HG02623 (cell line): Measurements from ENCODE around the gene ILRUN.
"Not testable (repeated sequence)": the region's sequence is repeated elsewhere in the genome, so short reads cannot be mapped to it uniquely, and the experiment has no call there.

ENCODE experiments used
- ATAC-seq: cut with Tn5 transposase; IDR thresholded peaks from one replicate; pipeline ENCODE4 v1.9.1; 2021; ENCODE audit warnings: moderate library complexity; ENCODE audit not compliant: unreplicated experiment

Gene ILRUN

GRCh38 chr6:34697904-34698559, 1.5 kb upstream of the ILRUN start:
- no peak for ATAC-seq

GRCh38 chr6:34697544-34697836, 923 bp upstream of the ILRUN start:
- ATAC-seq, result no peak

- peak; percentile 12 for ATAC-seq
These were observed 303 bp downstream of the ILRUN start for GRCh38 chr6:34696189-34696738.

GRCh38 chr6:34695729-34696188, 808 bp downstream of the ILRUN start:
- ATAC-seq, result no peak

- ATAC-seq, result no peak
These were observed 4.3 kb downstream of the ILRUN start for GRCh38 chr6:34692280-34692679.

- no peak for ATAC-seq
These were observed 6.8 kb downstream of the ILRUN start for GRCh38 chr6:34689742-34690141.

- no peak for ATAC-seq
These were observed 7.6 kb downstream of the ILRUN start for GRCh38 chr6:34688956-34689355.

GRCh38 chr6:34684919-34685318, 11.6 kb downstream of the ILRUN start:
- no peak for ATAC-seq

GRCh38 chr6:34684364-34684763, 12.2 kb downstream of the ILRUN start:
- ATAC-seq, result no peak

GRCh38 chr6:34680802-34681515, 15.6 kb downstream of the ILRUN start:
- ATAC-seq, result no peak

GRCh38 chr6:34680313-34680712, 16.3 kb downstream of the ILRUN start:
- ATAC-seq, result not testable (repeated sequence)

GRCh38 chr6:34679552-34680253, 16.9 kb downstream of the ILRUN start:
- no peak for ATAC-seq

- ATAC-seq, result no peak
These were observed 20.4 kb downstream of the ILRUN start for GRCh38 chr6:34676140-34676539.

- ATAC-seq, result not testable (repeated sequence)
These were observed 21.6 kb downstream of the ILRUN start for GRCh38 chr6:34674930-34675329.

- ATAC-seq, result no peak
These were observed 22.3 kb downstream of the ILRUN start for GRCh38 chr6:34674268-34674639.

GRCh38 chr6:34673064-34673463, 23.5 kb downstream of the ILRUN start:
- no peak for ATAC-seq

GRCh38 chr6:34672657-34673043, 23.9 kb downstream of the ILRUN start:
- no peak for ATAC-seq

- ATAC-seq, result peak; percentile 82
These were observed 24.5 kb downstream of the ILRUN start for GRCh38 chr6:34671801-34672656.

GRCh38 chr6:34671367-34671766, 25.2 kb downstream of the ILRUN start:
- no peak for ATAC-seq

- ATAC-seq, result not testable (repeated sequence)
These were observed 27.8 kb downstream of the ILRUN start for GRCh38 chr6:34668799-34669198.
